Spleen (tissue), 7 donors: ENCODE results near the gene MOGAT2.

Source experiments
- CTCF ChIP-seq, 11 experiments: fragments of 200-600 bp in 7 of 11; fragments of 450-650 bp in 4 of 11; sonication (generic) in 4 of 11; IDR thresholded peaks in 8 of 11; conservative IDR thresholded peaks in 3 of 11; 1 replicate in 7 of 11; 2 replicates in 4 of 11; pipeline versions ENCODE4 v1.4.0 to v1.8.0; 2016 to 2021; ENCODE audit warnings: antibody characterized with exemption in 11 of 11, inconsistent platforms in 4 of 11, mild to moderate bottlenecking in 1 of 11
- POLR2A ChIP-seq, 3 donors: fragments of 450-650 bp; IDR thresholded peaks; one replicate each; pipeline ENCODE4 v1.5.1; 2017; ENCODE audit warnings: antibody characterized with exemption in 3 of 3, mild to moderate bottlenecking in 1 of 3
- POLR2AphosphoS5 ChIP-seq, 3 donors: sonication (generic); formaldehyde crosslinking; IDR thresholded peaks; one replicate each; pipeline ENCODE4 v1.5.1; 2017; ENCODE audit warnings: antibody characterized with exemption in 3 of 3
- donor health status: DM: no; HTN: no; CAD: no; lungs with moderate emphysema.
- donor health status: DM: no; HTN: no; CAD: no.
- donor health status: DM: no; HTN: no; CAD: no.

DNA sequence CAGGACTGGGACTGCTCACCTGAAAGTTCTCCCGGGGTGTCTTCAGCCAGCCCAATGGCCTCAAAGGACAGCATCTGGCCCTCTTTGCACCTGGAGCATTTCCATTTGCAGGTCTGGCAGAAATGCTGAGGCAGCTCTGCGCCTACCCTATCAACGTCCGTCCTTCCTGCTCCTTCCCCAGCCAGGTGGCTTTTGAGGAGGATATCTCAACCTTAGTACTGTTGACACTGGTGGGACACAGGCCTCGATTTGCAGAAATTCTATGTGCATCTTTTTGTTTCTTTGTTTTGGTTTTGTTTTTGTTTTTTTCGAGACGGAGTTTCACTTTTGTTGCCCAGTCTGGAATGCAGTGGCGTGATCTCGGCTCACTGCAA, 5.0 kb downstream of the MOGAT2 start:
- TF ChIP-seq POLR2AphosphoS5 (IDR thresholded peaks at IDR 0.05) (no peak), CTCF (IDR thresholded peaks at IDR 0.05 in 8 of 11, conservative IDR thresholded peaks at IDR 0.05 in 3 of 11) (no peak), POLR2A (IDR thresholded peaks at IDR 0.05) (no peak)
